T-helper 2 cell treated with Interferon-gamma antibody and Interleukin-4, amounts not matched to agents 5 μg/mL and 100 μg/mL, for 36 hours (primary cell): ENCODE data around the gene ACTL8.

ENCODE experiments used
- DNase-seq: peaks from one replicate; pipeline ENCODE4 v3.0.0; 2021; ENCODE audit warnings: low spot score
- H3K27ac Mint-ChIP-seq: one replicate; pipeline ENCODE4 v1.8.0; 2021; ENCODE audit warnings: mild to moderate bottlenecking, mixed read lengths
- H3K27me3 Mint-ChIP-seq: one replicate; pipeline ENCODE4 v1.8.0; 2021; ENCODE audit warnings: low read depth, mixed read lengths
- H3K36me3 Mint-ChIP-seq: one replicate; pipeline ENCODE4 v1.8.0; 2021; ENCODE audit warnings: low read depth, mixed read lengths
- H3K4me1 Mint-ChIP-seq: one replicate; pipeline ENCODE4 v1.8.0; 2021; ENCODE audit warnings: low read depth, mixed read lengths
- H3K4me3 Mint-ChIP-seq: one replicate; pipeline ENCODE4 v1.8.0; 2022; ENCODE audit warnings: mild to moderate bottlenecking, moderate library complexity, mixed read lengths
- H3K9me3 Mint-ChIP-seq: one replicate; pipeline ENCODE4 v1.8.0; 2021; ENCODE audit warnings: mixed read lengths

The ACTL8 gene

DNA sequence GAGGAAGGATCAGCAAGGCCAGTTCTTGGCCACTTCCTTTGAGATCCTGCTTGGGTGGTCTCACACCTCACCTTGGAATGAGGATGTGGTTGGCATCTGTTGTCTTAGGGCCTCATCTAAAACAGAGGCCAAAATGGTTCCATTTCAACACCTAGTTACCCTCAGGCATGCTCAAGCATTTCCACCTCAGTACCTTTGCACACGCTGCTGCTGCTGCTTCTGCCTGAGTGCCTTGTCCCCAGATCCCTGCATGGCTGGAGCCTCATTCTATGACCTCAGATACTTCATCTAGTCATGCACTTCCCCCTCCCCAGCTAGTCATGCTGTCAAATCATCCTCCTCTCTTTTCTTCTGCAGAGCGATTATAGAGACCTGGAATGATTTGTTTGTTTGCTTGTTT lies 86.8 kb downstream of the ACTL8 start:
- no peaks in the 10 kb centered on the region for H3K27me3 Mint-ChIP-seq
- no peak overlapping the region for H3K4me3 Mint-ChIP-seq
- no peak overlapping the region for H3K27ac Mint-ChIP-seq
- H3K9me3 Mint-ChIP-seq = no peaks in the 10 kb centered on the region
- no peak for DNase-seq
- H3K36me3 Mint-ChIP-seq = no peaks in the 10 kb centered on the region
- H3K4me1 Mint-ChIP-seq = no peaks in the 10 kb centered on the region

DNA sequence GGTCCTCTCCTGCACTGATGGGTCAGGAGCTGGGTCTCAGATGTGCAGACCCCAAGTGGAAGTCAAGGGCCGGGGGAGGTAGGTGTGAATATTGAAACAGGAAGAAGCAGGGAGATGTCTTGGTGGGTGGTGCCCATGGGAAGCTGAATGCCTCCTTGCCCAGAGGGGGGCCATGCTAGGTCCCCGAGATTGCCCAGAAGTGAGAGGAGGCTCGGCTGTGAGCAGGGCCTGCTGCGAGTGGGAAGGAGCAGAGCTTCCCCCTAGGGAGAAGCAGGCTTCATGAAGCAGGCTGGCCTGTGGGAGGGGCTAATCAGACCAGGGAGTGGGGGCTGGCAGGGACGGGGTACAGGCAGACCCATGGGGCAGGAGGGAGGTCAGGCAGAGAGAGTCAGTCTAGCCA lies 87.6 kb downstream of the ACTL8 start:
- Mint-ChIP-seq H3K27me3 (no peaks in the 10 kb centered on the region), H3K4me1 (no peaks in the 10 kb centered on the region), H3K4me3 (no peak overlapping the region), H3K27ac (no peak overlapping the region), H3K9me3 (no peaks in the 10 kb centered on the region), H3K36me3 (no peaks in the 10 kb centered on the region)
- DNase-seq = no peak

DNA sequence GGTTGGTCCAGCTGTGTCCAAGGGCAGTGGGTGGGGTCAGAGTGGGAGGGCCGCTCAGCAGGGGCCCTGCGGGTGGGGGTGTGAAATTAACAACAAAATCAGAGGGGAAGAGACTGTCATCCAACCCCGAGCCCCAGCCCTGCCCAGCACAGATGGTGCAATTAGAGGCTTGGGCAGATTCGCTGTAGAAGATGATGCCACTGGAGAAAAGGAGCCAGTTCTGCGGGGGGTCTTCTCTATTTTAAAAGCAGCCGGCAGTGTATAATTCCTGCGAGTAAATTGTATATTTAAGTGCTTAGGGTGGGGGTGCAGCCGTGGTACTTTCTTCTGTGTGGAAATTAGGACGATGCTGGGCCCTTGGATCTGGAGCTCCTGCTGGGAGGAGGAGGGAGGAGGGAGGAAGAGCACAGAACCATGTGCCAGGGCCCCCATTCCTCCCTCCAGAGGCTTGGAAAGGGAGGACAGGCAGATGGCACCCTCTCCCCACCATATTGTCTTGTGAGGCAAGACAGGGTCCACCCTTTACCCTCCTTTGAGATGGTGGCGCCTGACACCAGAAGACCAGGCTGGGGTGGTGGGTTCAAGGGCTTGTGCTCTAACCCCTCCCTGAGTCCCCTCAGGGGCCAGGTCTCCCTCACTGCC lies 89.2 kb downstream of the ACTL8 start:
- no peaks in the 10 kb centered on the region for H3K9me3 Mint-ChIP-seq
- no peak for DNase-seq
- H3K27me3 Mint-ChIP-seq = no peaks in the 10 kb centered on the region
- no peaks in the 10 kb centered on the region for H3K4me1 Mint-ChIP-seq
- H3K4me3 Mint-ChIP-seq = no peak overlapping the region
- no peak overlapping the region for H3K27ac Mint-ChIP-seq
- H3K36me3 Mint-ChIP-seq = no peaks in the 10 kb centered on the region

DNA sequence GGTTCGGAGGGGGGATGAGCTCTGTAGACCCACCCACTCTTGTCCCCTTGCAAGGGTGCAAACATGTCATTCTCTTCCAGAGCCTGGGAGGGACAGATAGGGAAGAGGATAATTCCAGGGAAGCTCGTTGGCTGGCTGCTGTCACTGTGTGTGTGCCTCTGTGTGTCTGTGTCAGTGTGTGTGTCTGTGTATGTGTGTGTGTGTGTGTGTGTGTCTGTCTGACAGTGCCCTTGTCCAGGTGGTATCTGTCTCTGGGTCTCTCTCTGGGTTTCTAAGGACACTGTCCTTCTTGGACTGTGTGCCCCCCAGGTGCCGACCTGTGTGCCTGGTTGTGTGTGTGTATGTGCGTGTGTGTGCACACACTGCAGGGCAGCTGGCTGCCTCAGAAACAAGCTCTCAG lies 90.5 kb downstream of the ACTL8 start:
- no peaks in the 10 kb centered on the region for H3K27me3 Mint-ChIP-seq
- H3K27ac Mint-ChIP-seq = no peak overlapping the region
- H3K4me1 Mint-ChIP-seq = no peaks in the 10 kb centered on the region
- no peaks in the 10 kb centered on the region for H3K36me3 Mint-ChIP-seq
- H3K4me3 Mint-ChIP-seq = no peak overlapping the region
- H3K9me3 Mint-ChIP-seq = no peaks in the 10 kb centered on the region
- no peak for DNase-seq

DNA sequence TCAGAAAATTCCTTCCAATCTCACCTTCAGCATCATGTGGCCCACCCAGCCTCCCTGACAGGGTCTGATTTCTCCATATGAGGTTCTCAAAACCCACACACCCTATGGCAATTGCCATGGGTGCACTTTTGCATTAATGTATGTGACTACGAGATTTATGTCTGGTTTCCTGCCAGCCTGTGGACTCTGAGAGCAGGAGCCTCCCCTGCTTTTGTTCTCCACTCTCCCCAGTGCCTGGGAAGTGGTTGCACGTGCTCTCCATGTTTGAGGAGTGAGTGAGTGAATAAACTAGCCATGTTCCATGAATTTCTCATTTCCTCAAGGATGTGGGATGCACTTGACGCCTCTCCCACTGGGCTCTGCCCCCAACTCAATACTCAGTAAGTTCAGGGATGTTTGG lies 91.2 kb downstream of the ACTL8 start:
- Mint-ChIP-seq H3K9me3 (no peaks in the 10 kb centered on the region), H3K27me3 (no peaks in the 10 kb centered on the region), H3K27ac (no peak overlapping the region), H3K4me3 (no peak overlapping the region), H3K4me1 (no peaks in the 10 kb centered on the region), H3K36me3 (no peaks in the 10 kb centered on the region)
- no peak for DNase-seq

DNA sequence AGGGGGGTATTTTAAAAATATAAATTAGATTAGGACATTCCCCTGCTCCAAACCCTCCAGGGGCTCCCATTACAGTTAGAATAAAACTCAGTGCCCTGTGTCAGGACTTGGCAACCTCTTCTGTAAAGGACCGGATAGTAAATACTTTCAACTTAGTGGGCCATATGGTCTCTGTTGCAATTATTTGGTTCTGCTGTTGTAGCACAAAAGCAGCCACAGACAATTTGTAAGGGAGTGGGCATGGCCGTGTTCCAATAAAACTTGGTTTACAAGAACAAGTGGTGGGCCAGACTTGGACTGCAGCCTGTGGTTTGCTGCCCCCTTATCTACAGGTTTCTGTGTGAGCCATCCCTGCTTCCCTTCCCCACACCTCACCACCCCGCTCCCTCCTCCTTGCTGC lies 92.0 kb downstream of the ACTL8 start:
- H3K27ac Mint-ChIP-seq = no peak overlapping the region
- H3K4me1 Mint-ChIP-seq = no peaks in the 10 kb centered on the region
- no peak overlapping the region for H3K4me3 Mint-ChIP-seq
- DNase-seq = no peak
- H3K27me3 Mint-ChIP-seq = no peaks in the 10 kb centered on the region
- H3K9me3 Mint-ChIP-seq = no peaks in the 10 kb centered on the region
- no peaks in the 10 kb centered on the region for H3K36me3 Mint-ChIP-seq

DNA sequence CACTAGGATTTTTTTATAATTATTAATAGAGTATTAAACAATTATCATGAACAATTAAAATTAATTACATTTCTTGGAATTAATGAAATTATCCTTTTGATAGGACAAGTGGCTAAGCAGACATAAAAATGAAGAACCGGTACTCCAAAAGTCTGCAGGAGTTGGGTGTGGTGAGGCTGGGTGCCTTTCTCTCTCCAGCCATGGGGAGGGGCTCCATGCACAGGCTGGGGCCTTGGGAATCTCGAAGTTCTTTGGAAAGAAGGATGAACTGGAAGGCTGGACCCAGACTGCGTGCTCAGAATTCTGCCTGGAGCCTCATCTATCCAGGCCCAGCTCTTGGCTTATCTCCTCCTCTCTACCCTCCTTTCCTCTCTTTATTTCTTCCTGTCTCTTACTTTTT lies 94.1 kb downstream of the ACTL8 start:
- no peaks in the 10 kb centered on the region for H3K9me3 Mint-ChIP-seq
- no peak overlapping the region for H3K4me3 Mint-ChIP-seq
- DNase-seq = no peak
- no peaks in the 10 kb centered on the region for H3K27me3 Mint-ChIP-seq
- no peaks in the 10 kb centered on the region for H3K36me3 Mint-ChIP-seq
- H3K4me1 Mint-ChIP-seq = no peaks in the 10 kb centered on the region
- H3K27ac Mint-ChIP-seq = no peak overlapping the region

DNA sequence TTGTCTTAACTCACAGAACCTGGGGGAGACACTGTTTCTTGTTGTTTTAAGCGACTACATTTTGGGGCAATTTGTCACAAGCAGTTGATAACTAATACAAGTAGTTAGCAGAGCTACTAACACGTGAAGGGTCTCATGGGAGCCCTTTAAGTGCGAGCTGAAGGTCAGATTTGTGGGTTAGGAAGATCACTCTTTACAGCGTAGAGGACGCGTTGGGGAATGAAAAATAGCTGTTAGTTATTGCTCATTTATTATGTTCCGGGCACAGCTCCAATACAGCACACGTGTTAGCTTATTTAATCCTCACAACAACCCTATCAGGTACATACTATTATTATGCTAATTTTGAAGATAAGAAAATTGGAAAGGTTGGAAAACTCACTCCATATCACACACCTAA lies 95.9 kb downstream of the ACTL8 start:
- H3K9me3 Mint-ChIP-seq = no peaks in the 10 kb centered on the region
- H3K36me3 Mint-ChIP-seq = no peaks in the 10 kb centered on the region
- H3K27me3 Mint-ChIP-seq = no peaks in the 10 kb centered on the region
- no peaks in the 10 kb centered on the region for H3K4me1 Mint-ChIP-seq
- no peak overlapping the region for H3K4me3 Mint-ChIP-seq
- DNase-seq = no peak
- H3K27ac Mint-ChIP-seq = no peak overlapping the region

DNA sequence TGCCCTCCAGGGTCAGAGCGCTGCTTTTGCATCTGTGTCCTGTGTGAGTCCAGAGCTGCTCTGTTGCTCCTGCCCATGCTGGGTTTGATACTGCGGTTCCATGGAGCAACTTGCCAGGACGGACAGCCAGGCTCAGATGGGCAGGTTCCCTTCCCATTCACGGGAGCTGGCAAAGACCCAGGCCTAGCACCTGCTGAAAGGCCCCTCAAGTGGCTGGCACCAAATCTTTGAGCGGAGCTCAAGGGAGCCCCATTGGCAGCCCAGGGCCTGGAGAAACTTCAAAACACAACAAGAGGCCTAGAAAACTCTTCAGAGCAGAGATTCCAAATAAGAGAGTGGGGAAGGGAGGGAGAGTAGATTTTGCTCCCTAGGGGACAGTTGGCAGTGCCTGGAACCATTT lies 97.2 kb downstream of the ACTL8 start:
- Mint-ChIP-seq H3K9me3 (no peaks in the 10 kb centered on the region), H3K27ac (no peak overlapping the region), H3K4me1 (no peaks in the 10 kb centered on the region), H3K4me3 (no peak overlapping the region), H3K27me3 (no peaks in the 10 kb centered on the region), H3K36me3 (no peaks in the 10 kb centered on the region)
- no peak for DNase-seq

DNA sequence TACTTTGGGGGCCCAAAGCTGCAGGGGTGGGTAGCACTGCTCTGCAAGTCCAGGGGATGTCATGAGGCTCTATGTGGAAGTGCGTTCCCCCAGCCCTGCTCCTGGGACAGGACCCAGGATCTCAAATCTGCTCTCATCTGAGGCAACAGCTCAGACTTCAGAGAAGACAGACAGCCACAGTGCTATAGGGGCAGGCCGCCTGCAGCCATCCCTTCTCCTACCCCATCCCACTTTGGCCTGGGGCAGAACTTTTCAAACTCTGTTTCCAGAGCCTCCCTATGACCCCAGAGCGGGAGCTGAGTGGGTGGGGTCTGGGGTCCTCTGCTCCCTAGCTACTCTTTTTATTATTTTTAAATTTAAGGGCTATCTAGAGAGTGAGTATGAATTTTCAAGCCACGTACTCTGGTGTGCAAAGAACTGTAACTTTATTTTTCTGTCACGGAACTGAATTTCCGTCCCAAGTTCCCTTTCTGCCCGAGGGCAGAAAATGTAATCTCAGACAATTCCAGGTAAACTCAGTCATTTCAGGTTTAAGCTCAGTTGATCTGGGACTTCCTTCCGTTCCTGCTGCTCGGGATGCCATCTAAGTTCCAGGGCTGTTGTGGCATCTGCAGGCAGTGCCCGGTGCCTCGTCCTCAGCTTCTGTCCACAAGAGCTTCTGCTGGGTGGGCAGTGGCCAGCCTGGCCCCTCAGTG lies 98.3 kb downstream of the ACTL8 start:
- Mint-ChIP-seq H3K27me3 (no peaks in the 10 kb centered on the region), H3K4me3 (no peak overlapping the region), H3K27ac (no peak overlapping the region), H3K9me3 (no peaks in the 10 kb centered on the region), H3K36me3 (no peaks in the 10 kb centered on the region), H3K4me1 (no peaks in the 10 kb centered on the region)
- no peak for DNase-seq

DNA sequence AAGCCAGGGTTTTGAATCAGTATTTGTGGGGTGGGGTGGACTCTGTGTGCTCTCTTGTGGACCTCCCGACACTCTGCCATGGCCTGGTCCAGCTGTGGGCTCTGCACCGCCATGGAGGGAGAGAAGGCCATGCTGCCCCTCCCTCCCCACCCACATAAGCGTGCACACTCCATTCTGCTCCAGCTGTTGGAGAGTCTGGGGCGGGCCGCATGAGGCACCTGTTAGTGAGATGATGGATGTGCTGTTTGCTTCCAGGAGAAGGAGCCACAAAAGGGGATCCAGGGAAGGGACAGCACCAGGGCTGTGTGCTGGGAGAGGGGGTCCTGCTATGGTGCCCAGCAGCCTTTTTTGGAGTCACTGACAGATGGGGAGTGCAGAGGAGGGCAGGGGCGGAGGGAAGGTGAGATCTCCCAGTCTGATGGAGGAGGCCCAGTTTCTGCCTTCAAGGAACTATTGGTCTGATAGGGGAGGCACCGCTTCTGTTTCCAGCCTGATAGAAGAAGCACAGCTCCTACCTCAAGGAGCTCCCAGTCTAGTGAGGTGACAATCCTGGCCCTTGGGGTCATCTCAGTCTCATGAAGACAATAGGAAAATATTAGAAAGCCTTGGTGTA lies 101.5 kb downstream of the ACTL8 start:
- Mint-ChIP-seq H3K4me1 (no peaks in the 10 kb centered on the region), H3K9me3 (no peaks in the 10 kb centered on the region), H3K36me3 (no peaks in the 10 kb centered on the region), H3K27ac (no peak overlapping the region), H3K27me3 (no peaks in the 10 kb centered on the region), H3K4me3 (no peak overlapping the region)
- DNase-seq = no peak

DNA sequence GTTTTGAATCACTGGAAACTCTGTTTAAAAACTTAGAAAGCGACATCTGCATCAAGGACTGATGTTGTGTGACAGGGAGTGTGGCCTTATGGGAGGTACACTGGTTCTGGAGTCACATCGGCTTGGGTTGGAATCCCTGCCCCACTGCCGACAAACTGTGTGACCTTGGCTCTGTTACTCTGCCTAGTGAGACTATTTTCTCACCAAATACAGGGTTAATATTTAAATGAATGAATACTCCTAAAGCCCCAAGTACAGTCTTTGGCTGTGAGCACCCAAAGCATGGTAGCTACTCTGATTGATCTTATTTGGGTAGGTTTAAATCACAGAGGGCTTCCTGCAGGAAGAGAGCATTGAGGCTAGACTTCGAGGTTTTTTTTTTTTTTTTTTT lies 102.0 kb downstream of the ACTL8 start:
- Mint-ChIP-seq H3K9me3 (no peaks in the 10 kb centered on the region), H3K27me3 (no peaks in the 10 kb centered on the region), H3K27ac (no peak overlapping the region), H3K4me1 (no peaks in the 10 kb centered on the region), H3K36me3 (no peaks in the 10 kb centered on the region), H3K4me3 (no peak overlapping the region)
- no peak for DNase-seq

DNA sequence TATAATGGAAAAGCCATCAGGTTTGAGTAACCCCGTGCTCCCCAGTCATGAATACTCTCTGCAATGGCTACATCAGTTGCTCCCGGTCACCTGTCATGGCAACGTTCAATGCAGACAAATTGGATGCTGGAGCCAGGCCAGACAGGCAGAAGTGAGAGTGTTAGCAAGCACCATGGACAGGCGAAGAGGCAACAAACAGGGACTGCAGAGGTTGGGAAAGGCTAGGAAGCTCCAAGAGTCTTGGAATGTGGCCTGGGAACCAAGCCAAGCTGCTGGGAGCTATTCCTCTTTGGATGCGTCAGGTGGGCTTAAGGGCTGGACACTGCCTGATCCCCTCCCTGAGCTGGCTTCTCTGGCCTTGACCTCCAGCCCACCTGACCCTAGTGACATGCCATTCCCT lies 102.9 kb downstream of the ACTL8 start:
- Mint-ChIP-seq H3K9me3 (no peaks in the 10 kb centered on the region), H3K27ac (no peak overlapping the region), H3K27me3 (no peaks in the 10 kb centered on the region), H3K4me3 (no peak overlapping the region), H3K4me1 (no peaks in the 10 kb centered on the region), H3K36me3 (no peaks in the 10 kb centered on the region)
- DNase-seq = no peak

DNA sequence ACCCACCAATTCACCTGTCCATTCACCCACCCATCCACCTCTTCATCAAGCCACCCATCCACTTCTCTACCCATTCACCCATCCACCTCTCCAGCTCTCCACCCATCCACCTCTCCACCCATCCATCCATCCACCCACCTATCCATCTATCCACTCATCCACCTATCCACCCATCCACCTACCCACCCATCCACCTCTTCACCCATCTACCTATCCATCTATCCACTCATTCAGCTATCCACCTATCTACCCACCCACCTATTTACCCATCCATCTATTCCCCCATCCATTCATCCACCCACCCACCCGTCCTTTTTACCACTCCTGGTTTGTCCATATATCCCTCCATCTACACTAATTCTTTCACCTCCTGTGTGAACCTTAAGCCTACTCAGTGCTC lies 105.7 kb downstream of the ACTL8 start:
- no peak for DNase-seq
- Mint-ChIP-seq H3K36me3 (no peaks in the 10 kb centered on the region), H3K4me1 (no peaks in the 10 kb centered on the region), H3K27ac (no peak overlapping the region), H3K27me3 (no peaks in the 10 kb centered on the region), H3K9me3 (no peaks in the 10 kb centered on the region), H3K4me3 (no peak overlapping the region)

DNA sequence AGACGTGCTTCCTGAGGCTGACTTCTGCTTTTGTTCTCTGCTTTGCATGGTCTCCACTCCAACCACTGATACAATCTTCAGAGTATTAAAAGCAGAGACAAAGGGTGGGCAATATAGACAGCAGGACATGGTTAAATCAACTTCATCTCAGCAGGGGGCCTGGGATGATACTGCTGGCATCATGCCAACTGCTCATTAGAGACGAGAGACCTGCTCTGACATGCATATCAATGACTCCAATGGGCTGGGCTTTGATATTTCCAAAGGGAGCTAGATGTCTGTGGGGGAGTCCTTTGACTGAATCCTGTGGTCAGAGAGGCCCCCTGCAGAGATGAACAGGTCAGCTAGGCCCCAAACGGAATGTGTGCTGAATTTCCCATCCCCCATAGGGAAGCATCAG lies 106.6 kb downstream of the ACTL8 start:
- no peaks in the 10 kb centered on the region for H3K9me3 Mint-ChIP-seq
- no peaks in the 10 kb centered on the region for H3K27me3 Mint-ChIP-seq
- H3K4me3 Mint-ChIP-seq = no peak overlapping the region
- no peak for DNase-seq
- no peaks in the 10 kb centered on the region for H3K4me1 Mint-ChIP-seq
- no peaks in the 10 kb centered on the region for H3K36me3 Mint-ChIP-seq
- no peak overlapping the region for H3K27ac Mint-ChIP-seq
